ENCODE results near the gene PPRC1.

PPRC1 gene

DNA sequence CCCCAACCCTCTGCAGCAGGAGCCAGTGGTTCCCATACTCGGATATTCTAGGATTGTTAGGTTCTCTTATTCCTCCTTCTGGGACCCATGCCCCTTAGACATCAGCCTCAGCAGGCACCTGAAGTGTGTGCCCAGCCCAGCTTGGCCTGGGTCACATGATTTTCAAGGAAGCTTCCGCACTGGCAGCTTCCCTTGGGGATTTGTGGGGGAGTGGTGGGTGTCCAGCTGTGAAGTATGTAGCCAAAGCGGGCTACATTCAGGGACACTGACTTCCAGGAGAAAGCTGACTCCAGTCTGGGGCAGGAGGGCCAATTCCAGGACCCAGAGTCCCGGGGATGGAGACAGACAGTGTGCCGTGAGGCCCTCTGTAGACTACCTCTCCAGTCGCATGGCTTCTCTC lies 14.0 kb upstream of the PPRC1 start:
- no peak for DNase-seq (ENCODE audit: low read depth)
- peak overlapping the region; percentile 96 for H3K4me3 ChIP-seq (ENCODE audit: low read depth, low read length)
- TF ChIP-seq, protein P1, sequence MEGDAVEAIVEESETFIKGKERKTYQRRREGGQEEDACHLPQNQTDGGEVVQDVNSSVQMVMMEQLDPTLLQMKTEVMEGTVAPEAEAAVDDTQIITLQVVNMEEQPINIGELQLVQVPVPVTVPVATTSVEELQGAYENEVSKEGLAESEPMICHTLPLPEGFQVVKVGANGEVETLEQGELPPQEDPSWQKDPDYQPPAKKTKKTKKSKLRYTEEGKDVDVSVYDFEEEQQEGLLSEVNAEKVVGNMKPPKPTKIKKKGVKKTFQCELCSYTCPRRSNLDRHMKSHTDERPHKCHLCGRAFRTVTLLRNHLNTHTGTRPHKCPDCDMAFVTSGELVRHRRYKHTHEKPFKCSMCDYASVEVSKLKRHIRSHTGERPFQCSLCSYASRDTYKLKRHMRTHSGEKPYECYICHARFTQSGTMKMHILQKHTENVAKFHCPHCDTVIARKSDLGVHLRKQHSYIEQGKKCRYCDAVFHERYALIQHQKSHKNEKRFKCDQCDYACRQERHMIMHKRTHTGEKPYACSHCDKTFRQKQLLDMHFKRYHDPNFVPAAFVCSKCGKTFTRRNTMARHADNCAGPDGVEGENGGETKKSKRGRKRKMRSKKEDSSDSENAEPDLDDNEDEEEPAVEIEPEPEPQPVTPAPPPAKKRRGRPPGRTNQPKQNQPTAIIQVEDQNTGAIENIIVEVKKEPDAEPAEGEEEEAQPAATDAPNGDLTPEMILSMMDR (IDR thresholded peaks at IDR 0.05; ENCODE audit: control insufficient read depth, extremely low read depth, insufficient read depth): no peak

DNA sequence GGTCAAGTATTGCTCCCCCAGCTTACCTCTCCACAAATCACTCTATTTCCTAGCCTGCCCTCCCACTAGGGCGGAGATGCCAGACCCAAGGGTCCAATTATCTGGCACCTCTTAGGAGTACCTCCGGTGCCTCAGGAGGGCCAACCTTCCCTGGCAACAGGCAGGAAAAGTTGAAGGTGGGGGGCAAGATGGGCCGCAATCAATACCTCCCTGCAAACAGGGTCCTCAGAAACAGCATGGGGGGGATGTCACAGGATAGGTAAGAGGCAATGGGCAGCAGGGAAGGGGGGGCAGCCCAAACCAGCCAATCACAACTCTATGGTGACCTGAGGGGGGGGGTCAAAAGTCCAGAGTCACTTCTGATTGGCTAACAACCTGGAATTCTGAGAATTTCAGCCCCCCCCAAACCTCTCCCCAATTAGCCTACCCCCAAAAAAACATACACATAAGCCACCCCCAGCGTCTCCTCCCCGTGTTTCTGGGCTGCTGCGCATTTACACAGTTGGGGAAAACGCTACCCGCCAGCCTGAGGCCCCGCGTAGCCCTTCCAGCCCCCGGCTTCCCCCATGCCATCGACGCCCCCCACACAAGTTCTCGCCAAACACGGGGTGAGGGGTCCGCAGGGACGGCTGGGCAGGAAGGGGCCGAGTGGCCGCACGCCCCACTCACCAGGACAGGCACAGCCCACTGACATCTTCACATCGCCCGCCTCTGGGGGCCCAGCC lies 13.3 kb upstream of the PPRC1 start:
- DNase-seq (ENCODE audit: low read depth): no peak
- TF ChIP-seq, protein P1 (IDR thresholded peaks at IDR 0.05; ENCODE audit: control insufficient read depth, extremely low read depth, insufficient read depth): no peak
- H3K4me3 ChIP-seq (ENCODE audit: low read depth, low read length): peak overlapping the region; percentile 96

DNA sequence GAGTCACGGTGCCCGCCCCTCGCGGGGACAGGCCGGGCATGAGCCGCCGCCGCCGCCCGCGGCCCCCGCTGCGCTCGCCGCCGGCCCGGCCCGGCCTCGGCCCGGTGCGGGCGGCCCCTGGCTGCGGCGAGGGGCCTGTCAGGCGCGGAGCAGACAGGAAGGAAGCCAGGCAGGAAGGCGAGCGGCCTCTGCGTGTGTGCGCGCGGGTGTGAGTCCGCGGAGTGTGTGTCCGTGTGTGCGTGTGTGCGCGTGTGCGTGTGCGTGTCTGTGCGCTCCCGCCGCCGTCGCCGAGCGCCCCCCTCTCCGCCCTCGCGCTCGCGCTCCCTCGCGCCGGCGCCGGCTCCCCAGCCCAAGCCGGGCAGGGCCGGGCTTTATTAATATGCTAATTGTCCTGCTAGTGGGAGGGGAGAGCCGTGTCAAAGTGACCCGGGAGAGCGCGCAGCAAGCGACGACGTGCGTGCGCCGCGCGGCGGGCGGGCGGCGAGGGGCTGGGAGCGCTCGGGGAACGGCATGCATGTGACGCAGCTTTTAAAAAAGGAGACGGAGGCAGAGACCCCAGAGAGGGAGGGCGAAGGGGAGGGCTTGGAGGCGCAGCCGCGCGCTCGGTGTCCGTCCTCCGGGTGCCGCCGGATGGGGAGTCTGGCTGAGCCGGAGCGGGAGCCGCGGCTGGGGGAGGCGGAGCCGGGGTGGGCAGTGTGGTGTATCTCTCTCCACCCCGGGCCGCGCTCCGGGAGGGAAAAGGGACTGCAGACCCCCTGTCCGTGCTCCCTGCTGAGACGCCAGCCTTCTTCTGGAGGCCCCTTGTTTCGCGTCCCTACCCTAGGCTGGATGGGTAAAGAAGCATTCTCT lies 12.5 kb upstream of the PPRC1 start, which contains the start of gene LDB1:
Gene LDB1 (minus strand): TSS at position 227 of the 849 bp plus-strand sequence. CDS start 258 bp downstream, outside the sequence.
- TF ChIP-seq, protein P1 (IDR thresholded peaks at IDR 0.05; ENCODE audit: control insufficient read depth, extremely low read depth, insufficient read depth): no peak
- DNase-seq (ENCODE audit: low read depth): no peak
- peak within 1 kb of the TSS; percentile 96 for H3K4me3 ChIP-seq (ENCODE audit: low read depth, low read length)

DNA sequence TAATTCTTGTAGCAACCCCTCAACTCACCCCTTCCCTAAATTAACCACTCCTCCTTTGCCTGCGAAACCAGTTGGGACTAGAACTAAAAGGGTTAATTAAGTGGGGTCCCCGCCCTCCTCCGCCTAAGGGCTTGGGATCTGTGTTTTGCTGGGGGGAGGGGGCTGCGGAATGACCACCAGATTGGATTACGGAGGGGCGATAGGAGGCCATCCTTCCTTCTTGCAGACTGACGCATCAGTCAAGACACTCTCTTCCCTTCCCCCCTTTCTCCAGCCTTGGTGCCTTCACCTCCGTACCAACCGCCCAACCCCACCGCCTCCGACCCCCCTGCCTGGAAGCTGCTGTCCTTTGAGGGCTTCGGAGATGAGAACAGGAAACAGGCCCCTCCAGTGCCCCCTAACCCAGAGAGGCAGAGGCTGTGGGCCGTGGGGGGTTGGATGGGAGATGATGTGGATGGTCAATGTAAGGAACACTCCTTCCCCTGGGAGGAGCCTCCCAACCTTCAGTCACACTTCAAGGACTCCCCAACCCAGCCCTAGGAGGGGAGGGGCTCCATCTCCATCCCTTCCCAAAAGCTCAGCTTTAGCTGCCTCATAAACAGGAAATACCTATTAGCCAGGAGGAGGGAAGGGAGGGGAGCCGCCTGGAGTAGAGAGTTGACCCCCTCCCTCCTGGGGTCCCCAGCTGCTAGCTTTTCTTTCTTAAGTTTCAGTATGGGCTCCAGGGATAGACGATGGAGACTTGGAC lies 11.7 kb upstream of the PPRC1 start:
- peak overlapping the region; percentile 96 for H3K4me3 ChIP-seq (ENCODE audit: low read depth, low read length)
- TF ChIP-seq, protein P1 (IDR thresholded peaks at IDR 0.05; ENCODE audit: control insufficient read depth, extremely low read depth, insufficient read depth): no peak
- no peak for DNase-seq (ENCODE audit: low read depth)

DNA sequence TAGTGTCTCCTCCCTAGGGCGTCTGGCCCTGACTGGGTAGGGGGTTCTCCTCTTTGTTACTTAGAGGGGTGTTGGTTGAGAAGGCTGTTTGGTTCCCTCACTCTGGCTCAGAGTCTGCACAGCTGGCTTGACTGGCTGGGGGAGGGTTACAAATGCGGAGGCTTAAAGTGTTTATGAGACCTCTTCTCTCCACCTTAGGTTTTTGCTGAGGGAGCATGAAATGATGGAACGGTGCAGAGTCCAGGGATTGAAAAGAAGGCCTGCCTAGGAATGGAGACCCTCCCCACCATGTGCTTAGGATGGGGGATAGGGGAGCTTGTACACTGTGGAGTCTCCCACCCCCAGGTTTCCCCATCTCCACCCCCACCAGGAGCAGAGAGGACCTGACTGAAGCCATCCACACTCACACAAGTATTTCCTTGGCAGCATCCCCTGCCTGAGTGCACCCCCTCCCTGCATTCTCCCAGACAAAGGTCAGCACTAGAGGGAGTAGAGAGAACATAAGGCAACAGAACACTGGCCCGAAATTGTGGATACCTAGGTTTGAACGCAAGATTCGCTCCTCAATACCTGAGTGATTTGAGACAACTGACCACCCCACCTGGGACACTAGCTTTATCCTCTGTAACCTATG lies 11.0 kb upstream of the PPRC1 start:
- TF ChIP-seq, protein P1 (IDR thresholded peaks at IDR 0.05; ENCODE audit: control insufficient read depth, extremely low read depth, insufficient read depth): no peak
- DNase-seq (ENCODE audit: low read depth): no peak
- no peak overlapping the region for H3K4me3 ChIP-seq (ENCODE audit: low read depth, low read length)

DNA sequence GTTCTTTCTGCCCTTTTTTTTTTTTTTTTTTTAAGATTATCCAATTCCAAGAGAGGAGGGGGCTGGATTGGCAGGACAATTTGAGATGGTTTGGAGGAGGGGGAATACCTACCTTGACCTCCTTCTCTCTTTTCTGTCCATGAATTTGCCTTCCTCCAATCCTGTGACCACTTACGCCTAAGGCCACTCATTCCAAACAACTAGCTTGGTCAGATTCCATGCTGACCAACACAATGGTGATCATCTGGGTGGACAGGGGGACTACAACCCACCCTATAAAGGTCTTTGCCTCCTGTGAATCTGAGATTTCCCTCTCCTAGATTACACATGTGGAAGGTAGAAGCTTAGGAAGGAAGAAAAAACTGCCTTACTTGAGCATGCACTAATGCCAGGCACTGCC lies 10.4 kb upstream of the PPRC1 start:
- TF ChIP-seq, protein P1 (IDR thresholded peaks at IDR 0.05; ENCODE audit: control insufficient read depth, extremely low read depth, insufficient read depth): no peak
- no peak overlapping the region for H3K4me3 ChIP-seq (ENCODE audit: low read depth, low read length)
- no peak for DNase-seq (ENCODE audit: low read depth)
